ENCODE results near the gene CENPM.

CENPM gene

GRCh38 chr22:41976070-41976901, 29.3 kb upstream of the CENPM start:
- DNase-seq (ENCODE audit: low read depth): no peak
- TF ChIP-seq MAX (IDR thresholded peaks at IDR 0.05; ENCODE audit: low read depth, low read length): no peak
- no peak for TF ChIP-seq POLR2A (IDR thresholded peaks at IDR 0.05; ENCODE audit: extremely low read depth, insufficient read length)
- no peak for TF ChIP-seq MYC (IDR thresholded peaks at IDR 0.05; ENCODE audit: low read depth, low read length)
- no peak for TF ChIP-seq CTCF (IDR thresholded peaks at IDR 0.05; ENCODE audit: low read depth, low read length)
- H3K4me3 ChIP-seq (ENCODE audit: low read depth, low read length): no peak overlapping the region

DNA sequence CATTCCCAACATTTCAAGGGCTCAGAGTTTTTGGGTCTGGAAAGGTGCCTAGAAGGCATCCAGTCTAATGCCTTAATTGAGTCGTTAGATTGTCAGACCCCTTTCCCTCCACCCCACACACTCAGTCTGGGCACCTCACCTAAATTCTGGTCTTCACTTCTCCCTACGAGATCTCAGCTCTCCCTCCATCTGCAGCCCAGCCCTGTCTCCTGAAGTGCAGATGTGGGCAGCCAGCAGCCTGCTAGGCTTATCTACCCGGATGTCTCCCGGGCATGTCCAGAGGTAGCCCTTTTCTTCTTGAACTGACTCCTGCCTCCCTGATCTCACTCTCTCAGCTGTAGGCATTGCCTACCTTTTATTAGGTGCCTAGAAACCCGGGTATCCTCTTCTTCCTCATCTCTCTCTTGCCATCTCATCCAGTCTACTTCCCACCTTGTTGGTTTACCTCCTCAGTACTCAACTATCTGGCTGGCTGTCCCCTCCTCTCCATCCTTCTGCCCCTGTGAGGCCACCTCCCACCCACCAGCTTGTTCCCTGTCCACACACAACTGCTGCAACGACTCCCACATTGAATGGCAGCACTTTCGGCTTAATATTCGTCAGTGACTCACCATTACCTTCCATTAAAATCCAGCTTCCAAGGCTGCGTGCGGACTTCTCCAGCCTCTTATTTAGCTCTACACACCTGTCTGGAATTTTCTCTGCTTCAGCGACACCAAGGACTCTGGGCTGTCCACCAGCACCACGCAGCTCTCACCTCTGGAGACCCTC, 28.5 kb upstream of the CENPM start:
- no peak for DNase-seq (ENCODE audit: low read depth)

DNA sequence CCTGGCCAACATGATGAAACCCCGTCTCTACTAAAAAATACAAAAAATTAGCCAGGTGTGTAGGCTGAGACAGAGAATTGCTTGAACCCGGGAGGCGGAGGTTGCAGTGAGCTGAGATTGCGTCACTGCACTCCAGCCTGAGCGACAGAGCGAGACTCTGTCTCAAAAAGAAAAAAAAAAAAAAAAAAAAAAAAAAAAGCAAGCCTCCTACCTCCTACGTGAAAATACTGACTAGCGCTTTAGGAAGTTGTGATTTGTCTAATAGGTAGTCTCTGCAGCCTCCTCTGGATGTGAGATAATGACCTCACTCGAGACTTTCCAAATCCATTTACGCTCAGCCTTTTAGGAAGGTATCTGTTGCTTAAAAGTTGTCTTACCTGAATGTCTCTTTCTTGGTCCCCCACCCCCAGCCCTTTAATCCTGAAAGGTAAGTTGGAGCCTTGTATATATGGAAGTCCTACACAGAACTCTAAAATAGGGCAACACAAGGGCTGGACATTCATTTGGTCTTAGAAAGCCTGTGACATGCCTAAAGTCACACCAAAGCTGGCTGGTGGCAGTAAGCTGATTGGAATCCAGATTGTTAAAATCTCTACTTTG, 27.8 kb upstream of the CENPM start:
- H3K4me3 ChIP-seq (ENCODE audit: low read depth, low read length): no peak overlapping the region
- TF ChIP-seq CTCF (IDR thresholded peaks at IDR 0.05; ENCODE audit: low read depth, low read length) (no peak), MYC (IDR thresholded peaks at IDR 0.05; ENCODE audit: low read depth, low read length) (no peak), POLR2A (IDR thresholded peaks at IDR 0.05; ENCODE audit: extremely low read depth, insufficient read length) (no peak), MAX (IDR thresholded peaks at IDR 0.05; ENCODE audit: low read depth, low read length) (no peak)
- no peak for DNase-seq (ENCODE audit: low read depth)

More for the DNA sequence above, 28.5 kb upstream of the CENPM start:
- TF ChIP-seq MAX (IDR thresholded peaks at IDR 0.05; ENCODE audit: low read depth, low read length) (no peak), POLR2A (IDR thresholded peaks at IDR 0.05; ENCODE audit: extremely low read depth, insufficient read length) (no peak), MYC (IDR thresholded peaks at IDR 0.05; ENCODE audit: low read depth, low read length) (no peak), CTCF (IDR thresholded peaks at IDR 0.05; ENCODE audit: low read depth, low read length) (no peak)
- no peak overlapping the region for H3K4me3 ChIP-seq (ENCODE audit: low read depth, low read length)

DNA sequence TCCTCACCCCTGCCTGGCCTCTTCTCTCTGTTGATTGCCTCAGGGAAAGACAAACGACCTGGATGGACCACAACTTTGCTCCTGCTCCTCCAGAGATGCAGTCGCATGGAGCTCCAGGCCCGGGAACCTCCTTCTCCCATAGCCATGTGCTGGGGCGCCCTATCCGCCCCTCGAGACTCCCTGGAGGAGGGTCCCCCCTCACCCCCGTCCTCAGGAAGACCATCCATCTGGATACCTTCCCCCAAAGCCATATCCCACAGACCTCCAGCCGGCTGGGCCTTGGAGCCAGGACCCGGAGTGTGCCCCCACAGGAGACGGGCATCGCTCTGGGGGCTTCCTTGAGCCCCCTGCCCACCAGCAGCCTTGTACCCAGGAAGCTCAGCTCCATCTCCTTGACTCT, 24.5 kb upstream of the CENPM start:
- no peak for TF ChIP-seq MYC (IDR thresholded peaks at IDR 0.05; ENCODE audit: low read depth, low read length)
- no peak for TF ChIP-seq POLR2A (IDR thresholded peaks at IDR 0.05; ENCODE audit: extremely low read depth, insufficient read length)
- TF ChIP-seq MAX (IDR thresholded peaks at IDR 0.05; ENCODE audit: low read depth, low read length): no peak
- no peak for TF ChIP-seq CTCF (IDR thresholded peaks at IDR 0.05; ENCODE audit: low read depth, low read length)
- no peak overlapping the region for H3K4me3 ChIP-seq (ENCODE audit: low read depth, low read length)
- no peak for DNase-seq (ENCODE audit: low read depth)

- TF ChIP-seq MAX (IDR thresholded peaks at IDR 0.05; ENCODE audit: low read depth, low read length) (no peak), POLR2A (IDR thresholded peaks at IDR 0.05; ENCODE audit: extremely low read depth, insufficient read length) (no peak), MYC (IDR thresholded peaks at IDR 0.05; ENCODE audit: low read depth, low read length) (no peak), CTCF (IDR thresholded peaks at IDR 0.05; ENCODE audit: low read depth, low read length) (no peak)
- DNase-seq (ENCODE audit: low read depth): no peak
- no peak overlapping the region for H3K4me3 ChIP-seq (ENCODE audit: low read depth, low read length)
These were observed 23.6 kb upstream of the CENPM start for GRCh38 chr22:41970601-41971000.
